NCI-H345 (cell line): ENCODE measurements around the gene UBE3C.
"Not testable (repeated sequence)": the region's sequence is repeated elsewhere in the genome, so short reads cannot be mapped to it uniquely, and the experiment has no call there.

ENCODE experiments used
- DNase-seq: peaks from one replicate; lab custom pipeline; 2025; lab: John Stamatoyannopoulos, UW

The UBE3C gene

GRCh38 chr7:157271991-157272324 lies 133.2 kb downstream of the UBE3C start:
- DNase-seq, result no peak

GRCh38 chr7:157272351-157273207 lies 133.9 kb downstream of the UBE3C start:
- no peak for DNase-seq

GRCh38 chr7:157273208-157274093 lies 134.7 kb downstream of the UBE3C start:
- DNase-seq, result peak; percentile 42

- DNase-seq, result not testable (repeated sequence)
These were observed 135.4 kb downstream of the UBE3C start for GRCh38 chr7:157274094-157274634.

- DNase-seq, result no peak
These were observed 136.3 kb downstream of the UBE3C start for GRCh38 chr7:157274991-157275427.

- DNase-seq, result no peak
These were observed 137.4 kb downstream of the UBE3C start for GRCh38 chr7:157276091-157276561.

GRCh38 chr7:157276731-157277562 lies 138.2 kb downstream of the UBE3C start:
- peak; percentile 59 for DNase-seq

GRCh38 chr7:157277568-157277967 lies 138.8 kb downstream of the UBE3C start:
- not testable (repeated sequence) for DNase-seq

GRCh38 chr7:157278167-157278790 lies 139.6 kb downstream of the UBE3C start:
- no peak for DNase-seq

- DNase-seq, result no peak
These were observed 140.3 kb downstream of the UBE3C start for GRCh38 chr7:157278791-157279724.

GRCh38 chr7:157279741-157280215 lies 141.1 kb downstream of the UBE3C start:
- no peak for DNase-seq

- DNase-seq, result no peak
These were observed 141.6 kb downstream of the UBE3C start for GRCh38 chr7:157280216-157280841.

GRCh38 chr7:157281221-157281998 lies 142.7 kb downstream of the UBE3C start:
- DNase-seq, result no peak

- DNase-seq, result no peak
These were observed 143.5 kb downstream of the UBE3C start for GRCh38 chr7:157282141-157282801.

GRCh38 chr7:157284229-157285014 lies 145.7 kb downstream of the UBE3C start:
- DNase-seq, result no peak

GRCh38 chr7:157291404-157292080 lies 152.8 kb downstream of the UBE3C start:
- no peak for DNase-seq

GRCh38 chr7:157292258-157292657 lies 153.5 kb downstream of the UBE3C start:
- DNase-seq, result no peak
